Measurements from ENCODE around the gene NRROS. TPM values are rescaled to one million over a fixed set of nuclear protein-coding genes. Genes with fewer than 3 reads are reported as not detected.

The NRROS gene
- total RNA-seq, 2 donors from 2014 or later: 2.1 to 3.2 TPM

GRCh38 chr3:196603683-196604082 lies 35.8 kb upstream of the NRROS start:
- Mint-ChIP-seq H3K4me3 (no peak overlapping the region), H3K4me1 (no peaks in the 10 kb centered on the region), H3K27me3 (ENCODE audit: insufficient read depth) (no peaks in the 10 kb centered on the region), H3K9me3 (peaks cover under 1% of the 10 kb centered on the region), H3K36me3 (ENCODE audit: low read depth) (no peaks in the 10 kb centered on the region), H3K27ac (no peak overlapping the region)
- H3K4me1 ChIP-seq (ENCODE audit: control insufficient read depth, insufficient read depth, low read length): no peaks in the 10 kb centered on the region
- TF ChIP-seq CTCF (conservative IDR thresholded peaks at IDR 0.05): no peak
- H3K9me3 ChIP-seq (ENCODE audit: control insufficient read depth, low read length): no peaks in the 10 kb centered on the region
- no peak overlapping the region for H3K4me3 ChIP-seq (ENCODE audit: low read length)
- peak; percentile 15 for DNase-seq
- no peak overlapping the region for H3K27ac ChIP-seq (ENCODE audit: low read depth, low read length)
- 94 to 95% methylated on average over 4 to 7 of the region's 7 CpGs for WGBS, 2 experiments (ENCODE audit: insufficient coverage in 1 of 2, insufficient read length in 1 of 2)
- no peaks in the 10 kb centered on the region for H3K27me3 ChIP-seq (ENCODE audit: control insufficient read depth, insufficient read depth, low read length, poor library complexity, severe bottlenecking)
- no peak overlapping the region for H3K9ac ChIP-seq (ENCODE audit: extremely low read depth, low read length, poor library complexity, severe bottlenecking)
- H3K36me3 ChIP-seq (ENCODE audit: control insufficient read depth, insufficient read depth, low read length): no peaks in the 10 kb centered on the region

- Mint-ChIP-seq H3K9me3 (no peaks in the 10 kb centered on the region), H3K36me3 (ENCODE audit: low read depth) (no peaks in the 10 kb centered on the region), H3K27ac (no peak overlapping the region), H3K27me3 (ENCODE audit: insufficient read depth) (no peaks in the 10 kb centered on the region), H3K4me1 (peaks cover 2% of the 10 kb centered on the region), H3K4me3 (no peak overlapping the region)
- DNase-seq: peak; percentile 29
- Histone ChIP-seq H3K27ac (ENCODE audit: low read depth, low read length) (no peak overlapping the region), H3K36me3 (ENCODE audit: control insufficient read depth, insufficient read depth, low read length) (no peaks in the 10 kb centered on the region), H3K27me3 (ENCODE audit: control insufficient read depth, insufficient read depth, low read length, poor library complexity, severe bottlenecking) (no peaks in the 10 kb centered on the region), H3K9ac (ENCODE audit: extremely low read depth, low read length, poor library complexity, severe bottlenecking) (no peak overlapping the region), H3K4me1 (ENCODE audit: control insufficient read depth, insufficient read depth, low read length) (no peaks in the 10 kb centered on the region), H3K9me3 (ENCODE audit: control insufficient read depth, low read length) (no peaks in the 10 kb centered on the region), H3K4me3 (ENCODE audit: low read length) (no peak overlapping the region)
- no peak for TF ChIP-seq CTCF (conservative IDR thresholded peaks at IDR 0.05)
- WGBS, 2 experiments (ENCODE audit: insufficient coverage in 1 of 2, insufficient read length in 1 of 2): 91 to 96% methylated on average over 8 to 13 of the region's 13 CpGs
These were observed 34.9 kb upstream of the NRROS start for GRCh38 chr3:196604548-196604947.

- Mint-ChIP-seq H3K27ac (no peak overlapping the region), H3K36me3 (ENCODE audit: low read depth) (no peaks in the 10 kb centered on the region), H3K4me1 (peaks cover 13% of the 10 kb centered on the region), H3K27me3 (ENCODE audit: insufficient read depth) (no peaks in the 10 kb centered on the region), H3K4me3 (no peak overlapping the region), H3K9me3 (no peaks in the 10 kb centered on the region)
- Histone ChIP-seq H3K4me3 (ENCODE audit: low read length) (no peak overlapping the region), H3K27me3 (ENCODE audit: control insufficient read depth, insufficient read depth, low read length, poor library complexity, severe bottlenecking) (no peaks in the 10 kb centered on the region), H3K4me1 (ENCODE audit: control insufficient read depth, insufficient read depth, low read length) (no peaks in the 10 kb centered on the region), H3K36me3 (ENCODE audit: control insufficient read depth, insufficient read depth, low read length) (no peaks in the 10 kb centered on the region), H3K27ac (ENCODE audit: low read depth, low read length) (no peak overlapping the region), H3K9ac (ENCODE audit: extremely low read depth, low read length, poor library complexity, severe bottlenecking) (no peak overlapping the region), H3K9me3 (ENCODE audit: control insufficient read depth, low read length) (no peaks in the 10 kb centered on the region)
- no peak for TF ChIP-seq CTCF (conservative IDR thresholded peaks at IDR 0.05)
- 78% methylated on average over 1 of the region's 2 CpGs; no CpG with 5 or more reads in 1 of the 2 experiments for WGBS, 2 experiments (ENCODE audit: insufficient coverage in 1 of 2, insufficient read length in 1 of 2)
- DNase-seq: no peak
These were observed 30.8 kb upstream of the NRROS start for GRCh38 chr3:196608693-196609092.
